Transverse colon (tissue), 4 donors: ENCODE results near the gene LAD1. TPM values are rescaled to one million over a fixed set of nuclear protein-coding genes. Genes with fewer than 3 reads are reported as not detected.

ENCODE experiments used
- DNase-seq: peaks from one replicate; pipeline ENCODE4 v3.0.0-alpha.2; 2019
- H3K27ac ChIP-seq, 4 donors: fragments of 200-600 bp; sonication (generic); 2 replicates each; pipeline ENCODE4 v1.5.1; 2016 to 2018; ENCODE audit warnings: inconsistent platforms in 4 of 4
- H3K27me3 ChIP-seq: fragments of 200-600 bp; sonication (generic); 2 replicates; pipeline ENCODE4 v1.5.1; 2017; ENCODE audit warnings: inconsistent platforms
- H3K36me3 ChIP-seq, 4 donors: fragments of 200-600 bp; sonication (generic); 2 replicates each; pipeline ENCODE4 v1.5.1; 2017 to 2019; ENCODE audit warnings: inconsistent platforms in 4 of 4
- H3K4me1 ChIP-seq, 4 donors: fragments of 200-600 bp; sonication (generic); 2 replicates each; pipeline ENCODE4 v1.5.1; 2017 to 2020; ENCODE audit warnings: inconsistent platforms in 4 of 4
- H3K4me3 ChIP-seq, 4 donors: fragments of 200-600 bp; sonication (generic); 1 replicate in 1 of 4; 2 replicates in 3 of 4; pipeline versions ENCODE4 v1.5.1 to v1.6.1; 2017 to 2019; ENCODE audit warnings: inconsistent platforms in 4 of 4
- H3K9me3 ChIP-seq, 2 donors: fragments of 200-600 bp; sonication (generic); 2 replicates each; pipeline ENCODE4 v1.5.1; 2017 to 2019; ENCODE audit warnings: inconsistent platforms in 2 of 2
- EP300 ChIP-seq: sonication (generic); formaldehyde crosslinking; IDR thresholded peaks from one replicate; pipeline ENCODE4 v1.6.1; 2017; ENCODE audit warnings: antibody characterized with exemption, low read depth
- POLR2A ChIP-seq: fragments of 450-650 bp; IDR thresholded peaks from one replicate; pipeline ENCODE4 v1.6.1; 2016; ENCODE audit warnings: antibody characterized with exemption, mild to moderate bottlenecking, moderate library complexity
- POLR2AphosphoS5 ChIP-seq, 3 donors: sonication (generic); formaldehyde crosslinking; IDR thresholded peaks; one replicate each; pipeline ENCODE4 v1.6.1; 2016; ENCODE audit warnings: antibody characterized with exemption in 3 of 3
- WGBS, 2 donors: methylation state at CpG; one replicate each; pipeline ENCODE4 v1.1.5; 2018; ENCODE audit warnings: low coverage in 1 of 2; 5-methylcytosine and 5-hydroxymethylcytosine counted together
- in situ Hi-C, 4 donors: fragments of 200-750 bp; cut with MboI; loops; one replicate each; pipeline versions ENCODE4 v1.15.0 to v1.15.1; 2017; ENCODE audit warnings: low sequenced_read_pairs in 3 of 4, low pct_ligation_motif_present in 1 of 4, low pct_unique_long_range_greater_than_20kb in 1 of 4
- intact Hi-C: fragments of 100-400 bp; cut with DNase I; formaldehyde crosslinking; loops from one replicate; pipeline ENCODE4 v1.15.1; 2023; ENCODE audit warnings: low total_unique reads
- total RNA-seq, 4 donors: library from RNA; depleted of rRNA; stranded (reverse); fragments of >200 nt; gene quantifications; one replicate each; pipeline ENCODE4 v1.1.0, GENCODE V29; 2016
- TF ChIP-seq, protein P1 (sequence below), 5 experiments: fragments of 200-600 bp in 3 of 5; fragments of 450-650 bp in 2 of 5; sonication (generic) in 3 of 5; IDR thresholded peaks; 1 replicate in 2 of 5; 2 replicates in 3 of 5; pipeline ENCODE4 v1.5.1; 2016 to 2017; ENCODE audit warnings: antibody characterized with exemption in 5 of 5, inconsistent platforms in 3 of 5, mild to moderate bottlenecking in 2 of 5, moderate library complexity in 1 of 5

Gene LAD1
- total RNA-seq, 4 donors from 2014 or later = 142 to 215 (median 177) TPM

DNA sequence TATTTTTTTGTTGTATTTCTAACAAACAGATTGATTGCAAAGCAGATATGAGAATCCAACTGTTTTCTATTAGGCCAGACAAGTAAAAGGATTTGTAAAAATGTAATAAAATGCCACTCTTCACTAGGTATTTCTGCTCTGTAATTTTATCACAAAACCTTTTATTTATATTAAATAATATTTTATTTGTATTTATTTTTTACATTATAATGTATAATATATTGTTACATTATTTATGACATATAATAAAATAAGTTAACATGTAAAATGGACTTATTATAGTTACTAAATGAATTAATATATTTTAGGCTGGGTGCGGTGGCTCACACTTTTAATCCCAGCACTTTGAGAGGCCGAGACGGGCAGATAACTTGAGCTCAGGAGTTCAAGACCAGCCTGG is 35.1 kb upstream of the LAD1 start:
- H3K4me1 ChIP-seq = peaks cover 0 to 10% (median 8%) of the 10 kb centered on the region in 4 donors
- H3K36me3 ChIP-seq = no peaks in the 10 kb centered on the region
- intact Hi-C loops = no loop called here
- peaks cover 4% of the 10 kb centered on the region for H3K27me3 ChIP-seq
- no peak for DNase-seq
- TF ChIP-seq POLR2A (no peak), POLR2AphosphoS5 (IDR thresholded peaks at IDR 0.05) (no peak), EP300 (no peak)
- TF ChIP-seq, protein P1, sequence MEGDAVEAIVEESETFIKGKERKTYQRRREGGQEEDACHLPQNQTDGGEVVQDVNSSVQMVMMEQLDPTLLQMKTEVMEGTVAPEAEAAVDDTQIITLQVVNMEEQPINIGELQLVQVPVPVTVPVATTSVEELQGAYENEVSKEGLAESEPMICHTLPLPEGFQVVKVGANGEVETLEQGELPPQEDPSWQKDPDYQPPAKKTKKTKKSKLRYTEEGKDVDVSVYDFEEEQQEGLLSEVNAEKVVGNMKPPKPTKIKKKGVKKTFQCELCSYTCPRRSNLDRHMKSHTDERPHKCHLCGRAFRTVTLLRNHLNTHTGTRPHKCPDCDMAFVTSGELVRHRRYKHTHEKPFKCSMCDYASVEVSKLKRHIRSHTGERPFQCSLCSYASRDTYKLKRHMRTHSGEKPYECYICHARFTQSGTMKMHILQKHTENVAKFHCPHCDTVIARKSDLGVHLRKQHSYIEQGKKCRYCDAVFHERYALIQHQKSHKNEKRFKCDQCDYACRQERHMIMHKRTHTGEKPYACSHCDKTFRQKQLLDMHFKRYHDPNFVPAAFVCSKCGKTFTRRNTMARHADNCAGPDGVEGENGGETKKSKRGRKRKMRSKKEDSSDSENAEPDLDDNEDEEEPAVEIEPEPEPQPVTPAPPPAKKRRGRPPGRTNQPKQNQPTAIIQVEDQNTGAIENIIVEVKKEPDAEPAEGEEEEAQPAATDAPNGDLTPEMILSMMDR (IDR thresholded peaks at IDR 0.05) = no peak
- WGBS, 2 donors = 83% methylated on average over 3 of the region's 3 CpGs; no CpG with 5 or more reads in 1 of the 2 donors
- in situ Hi-C loops = no loop called here
- H3K27ac ChIP-seq = no peak overlapping the region
- no peaks in the 10 kb centered on the region for H3K9me3 ChIP-seq
- no peak overlapping the region for H3K4me3 ChIP-seq

DNA sequence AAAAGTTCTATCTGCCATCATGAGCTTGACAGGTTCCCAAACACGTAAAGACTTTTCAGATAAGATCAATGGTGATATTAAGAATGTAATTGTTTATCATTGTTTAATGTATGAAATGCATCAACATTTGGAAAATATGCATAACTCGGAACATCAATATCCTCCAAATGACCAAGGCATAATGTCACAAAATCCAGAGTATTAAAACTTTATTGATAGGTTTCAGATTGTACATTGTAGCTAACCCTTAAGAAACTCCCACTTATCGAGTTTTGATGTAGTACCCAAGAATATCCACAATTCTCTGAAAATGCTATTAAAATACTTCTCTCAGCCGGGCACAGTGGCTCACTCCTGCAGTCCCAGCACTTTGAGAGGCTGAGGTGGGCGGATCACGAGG is 34.5 kb upstream of the LAD1 start:
- TF ChIP-seq, protein P1 (IDR thresholded peaks at IDR 0.05) = no peak
- TF ChIP-seq POLR2A = no peak
- TF ChIP-seq POLR2AphosphoS5 (IDR thresholded peaks at IDR 0.05) = no peak
- no peak for TF ChIP-seq EP300
- in situ Hi-C loops = no loop called here
- WGBS, 2 donors = 80 to 81% methylated on average over 6 of the region's 6 CpGs

DNA sequence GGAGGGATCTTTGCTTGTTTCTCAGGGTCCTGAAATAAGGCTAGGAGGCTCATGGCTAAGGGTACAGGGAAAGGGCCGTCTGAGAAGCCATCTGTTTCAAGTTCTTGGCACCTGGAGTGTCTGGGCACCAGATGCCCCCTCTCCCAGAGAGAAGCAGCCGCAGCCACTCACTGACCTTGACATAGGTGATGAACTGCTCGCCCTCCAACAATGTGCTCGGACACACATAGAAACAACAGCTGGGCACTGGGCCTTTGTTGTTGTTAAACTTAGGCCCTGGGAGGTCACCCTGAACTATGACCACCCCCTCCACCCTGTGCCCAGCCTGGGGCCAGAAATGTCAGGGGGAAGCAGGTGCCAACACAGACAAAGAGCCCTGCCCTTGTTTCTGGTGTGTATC is 31.7 kb upstream of the LAD1 start:
- WGBS, 2 donors = 84% methylated on average over 4 of the region's 4 CpGs; no CpG with 5 or more reads in 1 of the 2 donors
- peaks cover 4% of the 10 kb centered on the region for H3K27me3 ChIP-seq
- no peak overlapping the region for H3K4me3 ChIP-seq
- no peak for TF ChIP-seq POLR2A
- no peak for TF ChIP-seq POLR2AphosphoS5 (IDR thresholded peaks at IDR 0.05)
- TF ChIP-seq, protein P1 (IDR thresholded peaks at IDR 0.05) = no peak
- no peak for TF ChIP-seq EP300
- DNase-seq = no peak
- H3K4me1 ChIP-seq = peaks cover 0 to 5% (median 3%) of the 10 kb centered on the region in 4 donors
- in situ Hi-C loops = no loop called here
- H3K27ac ChIP-seq = no peak overlapping the region
- intact Hi-C loops = no loop called here
- H3K36me3 ChIP-seq = no peaks in the 10 kb centered on the region
- H3K9me3 ChIP-seq = no peaks in the 10 kb centered on the region

More for the DNA sequence above, 34.5 kb upstream of the LAD1 start:
- H3K36me3 ChIP-seq = no peaks in the 10 kb centered on the region
- DNase-seq = no peak
- no peak overlapping the region for H3K4me3 ChIP-seq
- peaks cover 0 to 10% (median 8%) of the 10 kb centered on the region in 4 donors for H3K4me1 ChIP-seq
- H3K27ac ChIP-seq = no peak overlapping the region
- no peaks in the 10 kb centered on the region for H3K9me3 ChIP-seq
- intact Hi-C loops = no loop called here
- peaks cover 4% of the 10 kb centered on the region for H3K27me3 ChIP-seq

DNA sequence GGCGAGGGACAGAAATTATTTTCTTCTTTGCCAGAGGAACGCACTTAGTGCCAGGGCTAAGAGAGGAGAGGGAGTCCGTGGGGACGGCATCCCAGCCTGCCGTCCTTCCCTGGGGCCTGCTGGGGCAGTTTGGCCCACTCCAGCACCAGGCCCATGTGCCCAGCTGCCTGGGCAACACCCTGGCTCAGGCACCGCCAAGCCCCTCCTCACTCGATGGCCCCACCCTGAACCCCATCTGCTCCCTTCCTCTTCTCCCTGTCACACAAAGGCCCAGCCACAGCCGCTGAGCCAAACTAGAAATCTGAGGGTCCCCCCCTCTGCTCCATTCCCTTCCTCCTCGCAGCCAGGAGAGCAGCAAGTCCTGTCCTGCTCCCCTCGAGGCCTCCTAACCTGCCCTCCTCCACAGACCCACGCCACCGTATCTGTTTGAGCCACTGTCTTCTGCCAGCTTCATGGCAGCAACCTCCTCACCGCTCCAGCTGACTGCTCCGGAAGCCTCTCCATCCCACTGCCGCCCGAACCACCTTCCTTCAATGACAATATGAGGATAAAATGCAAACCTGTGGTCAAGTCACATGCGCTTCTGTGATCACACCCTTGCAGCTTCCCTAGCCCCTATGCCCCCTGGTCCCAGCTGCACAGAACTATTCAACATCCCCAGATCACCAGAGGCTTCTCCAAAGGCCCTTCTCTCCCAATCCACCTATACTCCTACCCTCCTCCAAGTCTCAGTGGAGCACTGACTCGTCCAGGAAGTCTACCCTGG is 30.8 kb upstream of the LAD1 start:
- H3K27me3 ChIP-seq = peaks cover 4% of the 10 kb centered on the region
- 82 to 90% methylated on average over 4 to 18 of the region's 18 CpGs for WGBS, 2 donors
- intact Hi-C loops = no loop called here
- no peaks in the 10 kb centered on the region for H3K4me1 ChIP-seq
- DNase-seq = no peak
- no peak overlapping the region for H3K27ac ChIP-seq
- in situ Hi-C loops = no loop called here
- H3K4me3 ChIP-seq = no peak overlapping the region
- no peaks in the 10 kb centered on the region for H3K9me3 ChIP-seq
- no peak for TF ChIP-seq EP300
- TF ChIP-seq, protein P1 (IDR thresholded peaks at IDR 0.05) = no peak
- no peak for TF ChIP-seq POLR2A
- no peak for TF ChIP-seq POLR2AphosphoS5 (IDR thresholded peaks at IDR 0.05)
- H3K36me3 ChIP-seq = no peaks in the 10 kb centered on the region
